DMS153 treated with DMSO at 0.1 percent for 48 hours (cell line): Measurements from ENCODE around the gene SUGP2.
"Not testable (repeated sequence)": the region's sequence is repeated elsewhere in the genome, so short reads cannot be mapped to it uniquely, and the experiment has no call there.

Source experiments
- DNase-seq: peaks from one replicate; lab custom pipeline; 2025; ENCODE audit not compliant: unreplicated experiment; lab: John Stamatoyannopoulos, UW

SUGP2 gene

DNA sequence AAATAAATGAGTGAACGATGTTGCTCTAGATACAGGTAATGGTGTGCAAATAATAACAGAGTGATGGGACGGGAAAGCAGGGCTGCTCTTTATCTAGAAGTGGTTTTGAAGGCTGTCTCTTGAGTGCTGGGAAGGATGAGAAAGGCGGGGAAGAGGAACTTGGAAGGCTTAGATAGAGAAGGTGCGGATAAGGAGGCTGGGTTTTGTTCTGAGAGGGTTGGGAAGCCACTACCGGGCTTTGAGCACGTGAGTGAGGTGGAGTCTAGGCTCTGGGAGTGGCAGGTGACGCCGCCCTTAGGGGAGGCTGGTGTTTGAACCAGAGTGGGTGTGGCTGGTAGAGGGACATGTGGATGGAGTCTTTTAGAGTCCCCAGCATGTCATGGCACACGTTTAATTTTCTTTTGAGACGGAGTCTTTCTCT is 897 bp upstream of the SUGP2 start:
- peak; percentile 50 for DNase-seq

DNA sequence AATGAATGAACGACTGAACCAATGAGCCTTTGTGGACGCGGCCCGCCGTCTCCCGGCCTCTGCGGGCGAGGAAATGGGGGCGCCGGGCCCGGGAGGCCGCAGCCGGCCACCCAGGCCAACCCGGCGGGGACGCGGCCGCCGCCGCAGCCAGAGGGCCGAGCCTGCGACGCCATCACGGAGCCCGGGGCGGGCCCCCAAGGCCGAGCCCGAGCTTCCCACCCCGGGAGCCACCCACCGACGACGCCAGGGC is 216 bp downstream of the SUGP2 start:
- DNase-seq = no peak

DNA sequence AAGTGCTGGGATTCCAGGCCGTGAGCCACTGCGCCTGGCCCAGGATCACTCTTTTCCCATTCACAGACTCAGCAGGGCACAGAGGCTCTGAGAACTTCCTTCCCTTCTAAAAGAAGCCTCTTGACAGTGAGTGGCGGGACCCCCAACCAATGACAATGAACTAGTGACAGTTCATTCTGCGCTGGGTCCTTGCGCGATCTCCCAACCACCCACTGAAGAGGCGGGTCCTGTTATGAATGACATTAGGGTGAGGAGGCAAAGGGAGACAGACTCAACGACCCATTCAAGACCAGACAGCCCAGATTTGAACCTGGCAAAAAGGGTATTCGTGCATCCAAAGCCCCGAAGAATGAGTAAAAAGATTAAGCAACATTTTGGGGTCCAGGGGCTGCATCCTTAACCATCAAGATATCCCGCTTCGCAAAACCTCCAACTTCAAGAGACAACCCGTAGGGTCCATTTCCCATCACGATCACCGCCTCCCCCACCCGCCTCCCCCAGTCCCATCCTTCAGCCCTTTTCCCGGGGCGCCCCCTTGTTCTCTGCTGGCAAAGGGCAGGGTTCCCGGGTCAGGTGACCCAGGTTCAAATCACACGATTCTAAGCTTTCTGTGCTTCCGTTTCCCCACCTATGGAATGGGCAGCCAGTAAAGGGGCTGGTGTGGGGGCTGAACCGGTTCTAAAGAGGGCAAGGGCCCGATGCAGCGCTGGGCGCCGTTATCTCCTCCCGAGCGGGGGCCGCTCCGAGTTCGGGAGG is 719 bp downstream of the SUGP2 start:
- DNase-seq = peak; percentile 8

DNA sequence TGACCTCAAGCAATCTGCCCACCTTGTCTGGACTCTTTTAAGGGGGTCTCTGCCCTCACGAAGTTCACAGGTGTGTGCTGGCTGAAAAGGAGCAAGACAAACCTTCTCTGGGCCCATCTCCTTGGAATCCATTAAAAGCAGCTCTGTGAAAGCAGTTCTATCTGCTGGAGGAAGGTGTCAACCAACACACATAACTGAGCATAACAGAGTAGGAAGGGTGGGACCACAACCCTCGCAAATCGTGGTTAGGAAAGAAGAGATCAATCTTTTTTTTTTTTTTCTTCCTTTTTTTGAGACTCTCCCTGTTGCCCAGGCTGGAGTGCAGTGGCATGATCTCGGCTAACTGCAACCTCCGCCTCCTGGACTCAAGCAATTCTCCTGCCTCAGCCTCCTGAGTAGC is 1.4 kb downstream of the SUGP2 start:
- no peak for DNase-seq

DNA sequence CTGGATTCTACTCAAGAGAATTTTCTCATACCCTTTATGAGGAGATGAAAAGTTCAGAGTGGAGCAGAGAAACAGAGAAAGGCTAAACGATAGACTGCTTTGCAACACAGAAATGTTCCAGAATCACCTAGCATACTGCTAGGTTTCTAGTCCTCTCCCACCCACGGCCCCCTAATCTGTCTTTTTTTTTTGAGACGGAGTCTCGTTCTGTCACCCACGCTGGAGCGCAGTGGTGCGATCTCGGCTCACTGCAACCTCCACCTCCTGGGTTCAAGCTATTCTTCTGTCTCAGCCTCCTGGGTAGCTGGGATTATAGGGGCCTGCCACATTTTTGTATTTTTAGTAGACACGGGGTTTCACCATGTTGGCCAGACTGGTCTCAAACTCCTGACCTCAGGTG is 4.8 kb downstream of the SUGP2 start:
- DNase-seq = no peak

DNA sequence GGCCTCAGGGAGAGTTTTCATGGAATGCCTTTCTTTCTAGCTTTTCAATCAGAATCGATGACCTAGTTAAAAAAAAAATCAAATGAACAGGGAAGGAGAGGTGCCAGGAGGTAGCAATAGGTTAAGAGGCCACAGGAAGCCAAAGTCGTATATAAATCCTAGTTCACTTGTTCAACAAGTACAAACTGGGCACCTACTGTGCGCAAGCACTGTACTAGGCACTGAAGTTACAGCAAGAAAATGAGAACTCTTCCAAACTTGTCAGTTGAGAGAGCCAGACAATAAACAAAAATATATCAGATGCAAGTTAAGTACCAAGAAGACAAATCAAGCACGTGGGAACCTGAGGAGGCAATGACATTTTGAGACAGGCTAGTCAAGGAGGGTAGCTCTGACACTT is 6.1 kb downstream of the SUGP2 start:
- DNase-seq = no peak

DNA sequence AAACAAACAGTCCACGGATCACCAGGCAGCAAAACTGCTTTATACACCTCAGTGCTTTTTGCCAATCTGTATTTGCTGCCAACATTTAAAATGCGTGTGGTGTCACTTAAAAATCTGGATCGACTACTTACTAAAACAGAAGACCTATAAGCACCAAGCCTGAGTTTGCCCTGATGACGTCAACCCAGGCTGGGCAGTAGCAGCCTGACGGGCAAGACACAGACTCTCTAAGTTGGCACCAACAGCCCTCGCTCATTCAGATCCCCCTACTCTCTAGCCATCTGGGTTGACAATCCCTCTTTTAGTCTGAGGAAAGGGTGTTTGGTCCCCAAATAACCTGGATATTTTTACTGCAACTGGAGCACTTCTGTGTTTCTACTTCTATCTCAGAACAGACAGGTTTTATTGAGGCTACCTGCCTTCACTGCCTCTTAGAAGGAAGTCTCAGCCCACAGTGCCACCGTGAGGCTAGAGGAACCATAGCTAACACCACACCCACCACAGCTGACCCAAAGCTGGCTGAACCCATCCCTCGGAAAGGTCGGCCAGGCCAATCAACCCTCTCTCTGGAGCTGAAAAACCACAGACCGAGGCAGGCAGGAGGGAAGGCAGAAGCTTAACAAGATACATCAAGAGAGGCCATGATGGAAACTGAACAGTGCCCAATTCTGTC is 6.9 kb downstream of the SUGP2 start:
- DNase-seq = no peak

DNA sequence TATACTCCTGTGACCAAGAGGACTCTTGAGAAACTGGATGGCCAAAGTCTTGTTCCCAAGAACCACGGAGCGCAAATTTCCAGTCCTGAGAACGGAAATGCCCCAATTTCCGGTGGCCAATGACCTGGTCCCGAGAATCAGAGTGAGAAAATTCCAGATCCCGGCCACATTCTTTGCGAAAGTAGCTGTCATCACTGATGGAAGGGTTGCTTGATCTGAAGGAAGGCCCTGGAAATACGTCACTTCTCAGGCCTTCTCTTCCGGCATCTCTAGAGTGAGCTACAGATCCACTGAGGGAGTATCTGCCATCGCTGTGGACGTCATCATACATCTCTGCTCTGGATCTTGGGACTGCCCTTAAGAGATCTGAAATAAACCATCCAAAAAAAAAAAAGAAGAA is 7.5 kb downstream of the SUGP2 start:
- DNase-seq = no peak

DNA sequence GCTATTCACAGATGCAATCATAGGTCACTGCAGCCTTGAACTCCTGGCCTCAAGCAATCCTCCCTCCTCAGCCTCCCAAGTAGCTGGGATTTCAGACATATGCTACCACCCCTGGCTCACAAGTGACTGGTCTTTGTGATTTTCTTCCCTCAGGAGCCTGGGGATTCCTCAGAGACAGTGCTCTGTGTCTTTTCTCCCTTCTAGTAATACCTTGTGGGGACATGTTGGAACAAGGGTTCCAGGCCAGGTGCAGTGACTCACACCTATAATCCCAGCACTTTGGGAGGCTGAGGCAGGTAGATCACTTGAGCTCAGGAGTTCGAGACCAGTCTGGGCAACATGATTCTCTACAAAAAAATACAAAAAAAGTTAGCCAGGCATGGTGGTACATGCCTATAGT is 9.9 kb downstream of the SUGP2 start:
- DNase-seq = not testable (repeated sequence)

DNA sequence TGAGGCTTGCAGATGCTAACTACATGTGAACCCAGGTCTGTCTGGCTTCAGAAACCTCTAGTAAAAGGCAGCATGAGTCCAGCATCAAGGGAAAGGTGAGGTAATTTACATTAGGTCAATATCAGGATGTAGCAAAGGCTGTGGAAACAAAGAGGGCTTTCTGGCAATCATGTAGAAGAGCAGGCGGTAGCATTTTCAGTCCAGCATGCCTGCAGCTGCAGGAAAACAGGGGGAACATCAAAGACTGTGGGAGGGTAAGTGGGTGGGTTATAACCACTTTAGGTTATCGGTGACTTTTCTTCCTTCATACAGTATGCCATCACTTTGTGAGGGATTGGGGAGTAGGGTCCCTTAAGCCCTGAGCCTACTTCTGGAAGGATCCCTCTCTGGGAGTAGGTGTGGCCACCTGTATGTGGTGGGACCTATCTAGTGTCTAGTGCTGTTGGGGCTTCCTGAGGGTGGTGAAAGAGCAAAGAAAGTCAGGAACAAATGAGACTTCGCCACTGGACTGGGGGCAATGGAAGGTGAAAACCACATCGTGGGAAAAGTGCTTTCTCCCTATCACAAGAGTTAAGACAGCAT is 10.8 kb downstream of the SUGP2 start:
- DNase-seq = no peak

DNA sequence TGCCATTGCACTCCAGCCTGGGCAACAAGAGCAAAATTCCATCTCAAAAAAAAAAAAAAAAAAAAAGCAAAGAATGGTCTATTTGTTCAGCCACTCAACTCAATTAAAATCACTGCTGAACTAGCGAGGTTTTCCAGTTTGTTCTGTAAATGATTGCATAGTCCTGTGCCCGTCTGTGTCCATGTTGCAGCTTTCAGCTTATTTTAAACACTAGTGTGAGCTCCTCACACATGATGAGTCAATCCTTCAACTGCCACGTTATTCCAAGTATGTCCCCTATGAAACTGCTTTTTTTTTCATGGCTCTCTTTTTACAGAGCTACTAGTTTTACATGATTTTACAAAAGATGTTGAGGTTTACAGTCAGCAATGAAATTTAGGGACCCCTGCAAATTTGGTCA is 12.2 kb downstream of the SUGP2 start:
- DNase-seq = no peak

DNA sequence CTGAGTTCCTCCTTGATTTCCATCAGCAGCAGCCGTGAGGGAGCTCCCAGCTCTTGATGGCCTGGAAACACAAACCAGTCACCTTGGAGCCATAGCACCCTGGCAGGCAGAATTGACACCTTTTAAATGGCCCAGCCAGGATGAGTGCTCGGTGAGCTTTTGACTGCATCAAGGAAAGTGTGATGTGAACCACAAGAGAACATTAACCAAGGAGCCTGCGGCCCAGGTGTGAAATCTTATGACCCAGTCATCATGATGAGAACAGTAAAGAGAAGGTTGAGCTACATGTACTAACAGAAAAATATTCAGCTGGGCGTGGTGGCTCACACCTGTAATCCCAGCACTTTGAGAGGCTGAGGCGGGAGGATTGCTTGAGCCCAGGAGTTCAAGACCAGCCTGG is 22.8 kb downstream of the SUGP2 start:
- no peak for DNase-seq

DNA sequence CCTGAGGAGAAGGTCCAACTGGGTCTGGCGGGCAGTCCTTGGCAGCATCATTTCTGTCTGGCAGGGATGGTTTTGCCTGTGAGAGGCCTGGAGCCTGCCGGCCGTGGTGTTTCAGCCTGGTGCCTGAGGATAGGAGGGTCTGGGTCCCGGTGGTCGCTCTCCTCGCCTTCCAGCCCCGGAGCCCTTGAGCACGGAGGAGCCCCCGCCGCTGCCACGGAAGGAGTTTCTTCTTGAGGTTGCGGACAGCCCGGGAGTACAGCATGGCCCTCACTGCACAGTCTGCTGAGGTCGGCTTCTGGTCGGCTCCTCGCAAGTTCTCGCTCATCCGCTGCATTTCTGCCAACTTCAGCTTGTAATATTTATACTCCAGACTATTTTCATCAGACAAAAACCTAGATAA is 23.4 kb downstream of the SUGP2 start:
- DNase-seq = no peak

DNA sequence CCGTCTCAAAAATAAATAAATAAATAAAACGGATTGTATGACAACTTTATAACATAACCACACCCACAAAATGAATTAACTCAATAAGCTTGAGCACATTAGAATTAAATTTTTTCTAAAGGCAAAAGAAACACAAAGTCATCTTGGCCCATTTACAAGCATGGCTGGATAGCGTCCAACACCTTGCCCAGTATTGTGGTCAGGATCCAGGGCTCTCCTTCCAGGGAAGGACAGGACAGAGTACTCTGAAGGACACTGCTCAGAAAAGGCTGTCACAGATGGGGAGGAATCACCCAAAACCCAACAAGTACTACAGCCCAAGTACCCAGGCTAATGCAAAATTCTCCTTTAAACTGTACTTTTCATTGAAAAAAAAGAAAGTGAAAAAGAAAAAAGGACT is 27.1 kb downstream of the SUGP2 start:
- no peak for DNase-seq

DNA sequence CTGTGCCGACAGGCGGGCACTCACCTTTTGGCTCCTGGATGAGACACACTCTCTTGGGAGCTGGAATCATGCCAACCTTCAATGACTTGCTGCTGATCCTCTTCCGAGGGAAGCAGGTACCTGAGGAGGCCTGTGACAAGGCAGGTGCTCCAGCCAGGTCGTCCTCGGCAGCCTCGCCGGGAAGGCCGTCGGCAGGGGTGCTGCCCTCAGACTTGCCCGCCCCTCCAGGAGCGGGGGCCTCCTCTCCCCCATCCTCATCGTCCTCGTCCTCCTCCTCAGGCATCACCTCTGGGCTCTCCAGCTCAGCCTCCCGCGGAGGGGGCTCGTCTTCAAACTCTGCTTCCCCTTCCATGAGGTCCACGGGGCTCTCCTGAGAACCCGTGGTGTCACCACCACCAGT is 29.2 kb downstream of the SUGP2 start:
- no peak for DNase-seq

DNA sequence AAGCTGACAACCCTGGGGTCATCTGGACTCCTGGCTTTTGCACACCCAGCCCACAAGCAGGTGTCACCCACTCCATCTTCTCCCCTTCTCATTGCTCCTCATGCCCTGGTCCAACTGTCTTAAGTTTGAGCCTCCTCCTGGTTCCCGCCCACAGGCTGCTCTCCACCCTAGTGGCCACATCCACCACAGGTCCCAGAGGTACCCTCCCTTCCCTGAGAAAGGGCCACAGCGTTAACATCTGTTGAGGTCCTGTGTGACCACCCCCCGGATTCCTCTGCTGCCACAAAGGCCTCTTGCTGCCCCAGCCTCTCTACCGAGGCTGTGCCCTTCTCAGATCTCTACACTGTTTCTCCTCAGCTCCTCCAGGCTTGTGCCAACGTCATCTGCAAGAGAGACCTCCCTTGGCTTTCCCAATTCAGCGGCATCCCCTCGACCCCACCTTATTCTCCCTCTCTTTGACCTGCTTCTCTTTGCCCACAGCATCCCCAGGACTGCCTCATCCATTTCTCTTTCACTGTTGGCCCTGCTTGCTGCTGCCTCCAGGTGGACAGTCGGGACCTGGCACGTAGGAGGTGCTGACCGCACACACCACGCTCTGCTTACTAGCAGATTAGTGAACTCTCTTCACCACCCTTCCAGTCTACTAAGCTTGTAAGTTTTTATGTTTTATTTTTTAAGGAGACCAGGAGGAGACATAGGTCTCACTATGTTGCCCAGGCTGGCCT is 33.3 kb downstream of the SUGP2 start:
- DNase-seq = no peak

DNA sequence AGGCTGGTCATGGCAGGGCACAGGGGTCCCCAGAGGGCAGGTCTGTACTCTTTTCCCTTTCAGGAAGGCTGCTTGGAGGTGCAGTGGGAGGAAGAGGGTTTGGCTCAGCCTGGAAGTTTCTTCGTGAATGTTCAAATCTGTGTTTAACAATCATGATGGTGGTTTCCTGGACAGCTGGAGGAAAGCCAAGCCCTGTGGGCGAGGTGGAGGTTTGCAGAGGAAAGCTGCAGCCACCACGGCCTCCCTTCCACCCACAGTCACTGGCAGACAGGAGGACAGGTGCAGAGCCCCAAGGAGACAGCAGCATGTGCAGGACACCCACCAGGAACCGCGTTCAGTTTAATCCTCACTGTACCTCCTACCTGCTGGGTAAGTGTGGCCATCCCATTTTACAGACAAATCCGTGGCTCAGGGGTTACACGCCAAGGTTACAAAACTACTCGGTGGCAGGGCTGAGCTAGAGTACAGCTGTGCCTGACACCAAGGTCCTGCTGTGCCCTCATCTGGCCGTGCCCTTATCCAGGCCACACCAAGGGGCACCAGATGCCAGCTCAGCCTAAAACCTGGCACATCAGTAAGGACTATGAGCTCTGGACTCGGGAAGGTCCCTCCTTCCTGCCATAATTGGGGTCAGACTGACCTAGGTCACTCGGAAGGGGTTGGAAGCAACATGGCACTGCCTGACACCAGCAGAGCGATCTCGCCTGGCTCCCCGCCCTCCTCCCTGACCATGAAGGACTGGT is 34.1 kb downstream of the SUGP2 start:
- no peak for DNase-seq

DNA sequence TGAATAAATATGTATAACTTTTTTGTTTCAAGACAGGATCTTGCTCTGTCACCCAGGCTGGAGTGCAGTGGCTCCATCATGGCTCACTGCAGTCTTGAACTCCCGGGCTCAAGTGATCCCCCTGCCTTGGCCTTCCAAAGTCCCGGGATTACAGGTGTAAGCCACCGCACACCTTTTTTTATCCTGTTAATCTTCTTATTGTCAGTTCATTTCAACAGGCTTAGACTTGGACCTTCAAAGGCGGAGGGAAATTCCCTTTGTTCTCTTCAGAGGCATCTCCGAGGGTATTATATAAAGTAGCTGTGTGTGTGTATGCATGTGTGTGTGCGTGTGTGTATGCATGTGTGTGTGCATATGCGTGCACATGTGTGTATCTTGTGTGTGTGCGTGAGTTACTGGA is 35.0 kb downstream of the SUGP2 start:
- DNase-seq = no peak

DNA sequence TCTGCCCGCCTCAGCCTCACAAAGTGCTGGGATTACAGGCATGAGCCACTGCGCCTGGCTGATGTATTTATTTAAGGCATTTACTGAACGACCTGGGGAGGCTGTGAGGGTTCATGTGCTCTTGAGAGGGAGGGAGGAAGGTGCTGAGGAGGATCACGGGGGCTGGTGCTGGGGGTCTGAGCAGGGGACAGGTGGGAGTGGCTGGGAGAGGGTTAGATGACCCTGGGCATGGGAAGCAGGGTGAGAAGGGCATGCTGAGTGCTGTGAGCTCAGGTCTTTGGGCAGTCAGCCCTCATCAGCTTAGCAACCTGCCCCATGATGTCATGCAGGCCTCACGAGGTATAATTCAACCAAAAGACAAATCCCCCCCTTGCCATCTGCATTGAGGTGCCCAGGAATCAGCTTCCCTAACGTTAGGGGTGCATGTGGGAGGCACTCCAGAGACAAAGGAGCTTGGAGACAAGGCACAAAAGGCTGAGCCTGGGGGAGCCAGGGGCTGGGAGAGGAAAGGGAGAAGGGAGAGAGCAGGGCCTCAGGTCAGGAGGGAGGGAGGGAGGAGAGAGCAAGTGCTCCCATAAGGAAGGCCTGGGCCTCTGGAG is 36.4 kb downstream of the SUGP2 start:
- DNase-seq = no peak

DNA sequence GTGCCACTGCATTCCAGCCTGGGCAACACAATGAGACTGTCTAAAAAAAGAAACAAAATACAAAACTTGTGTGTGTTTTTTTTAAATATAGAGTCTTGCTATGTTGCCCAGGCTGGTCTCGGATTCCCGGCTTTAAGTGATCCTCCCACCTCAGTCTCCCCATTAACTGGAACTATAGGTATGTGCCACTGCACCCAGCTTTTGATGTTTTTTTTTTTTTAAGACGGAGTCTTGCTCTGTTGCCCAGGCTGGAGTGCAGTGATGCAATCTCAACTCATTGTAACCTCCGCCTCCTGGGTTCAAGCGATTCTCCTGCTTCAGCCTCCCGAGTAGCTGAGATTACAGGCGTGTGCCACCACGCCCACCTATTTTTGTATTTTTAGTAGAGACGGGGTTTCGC is 37.0 kb downstream of the SUGP2 start:
- DNase-seq = no peak

DNA sequence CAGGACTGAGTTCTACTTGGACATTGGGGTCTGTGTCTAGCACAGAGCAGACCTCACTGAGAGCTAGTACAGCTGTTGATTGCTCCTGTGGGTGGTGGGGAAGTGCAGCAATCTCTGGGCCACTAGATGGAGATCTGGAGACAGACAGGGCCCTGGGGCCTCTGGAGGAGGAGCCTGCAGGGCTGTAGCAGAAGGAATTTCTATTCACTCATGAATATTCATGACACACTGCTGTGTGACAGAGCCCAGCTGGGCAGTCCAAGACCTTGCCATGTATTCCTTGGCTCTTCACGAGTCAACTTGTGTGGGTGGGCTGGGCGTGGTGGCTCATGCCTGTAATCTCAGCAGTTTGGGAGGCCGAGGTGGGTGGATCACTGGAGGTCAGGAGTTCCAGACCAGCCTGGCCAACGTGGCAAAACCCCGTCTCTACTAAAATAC is 37.5 kb downstream of the SUGP2 start:
- no peak for DNase-seq
